Measurements from ENCODE around the gene HNRNPA1. TPM values are rescaled to one million over a fixed set of nuclear protein-coding genes. Genes with fewer than 3 reads are reported as not detected.

HNRNPA1 gene
- total RNA-seq, 1 experiment from 2014 or later: 1,764 TPM

DNA sequence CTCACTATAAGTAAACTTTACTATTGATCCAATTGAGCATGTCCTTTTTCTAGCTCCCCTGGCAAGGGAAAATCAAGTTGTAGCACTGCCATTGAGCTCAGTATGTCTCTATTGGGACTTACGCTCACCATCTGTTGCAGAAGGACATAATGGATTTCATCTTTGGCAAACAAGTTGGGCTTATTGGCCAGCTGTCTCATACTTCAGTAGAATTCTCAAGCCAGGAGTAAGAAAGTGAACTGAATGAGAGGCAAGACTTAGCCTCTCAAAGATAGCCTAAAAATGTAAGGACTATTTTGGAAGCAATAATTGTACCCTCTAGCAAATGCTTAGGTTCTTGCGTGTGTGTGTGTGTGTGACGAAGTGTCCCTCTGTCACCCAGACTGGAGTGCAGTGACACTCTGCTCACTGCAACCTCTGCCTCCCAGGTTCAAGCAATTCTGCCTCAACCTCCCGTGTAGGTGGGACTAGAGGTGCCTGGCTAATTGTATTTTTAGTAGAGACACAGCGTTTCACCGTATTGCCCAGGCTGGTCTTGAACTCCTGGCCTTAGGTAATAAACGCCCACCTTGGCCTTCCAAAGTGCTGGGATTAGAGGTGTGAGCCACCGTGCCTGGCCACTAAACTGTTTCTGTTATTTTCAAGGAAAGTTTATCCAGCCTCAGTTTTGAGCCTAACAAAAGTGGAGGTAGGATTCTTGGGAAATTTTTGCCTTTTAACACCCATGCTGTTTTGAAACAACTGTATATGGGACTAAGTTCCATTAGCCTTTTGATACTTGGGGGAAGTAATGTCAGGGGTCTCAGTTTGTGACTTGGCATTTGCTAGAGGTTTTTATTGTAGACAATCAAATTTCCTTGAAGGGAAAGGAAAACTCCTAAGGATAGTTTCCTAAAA, 7.0 kb downstream of the HNRNPA1 start:
- intact Hi-C loops (cut with micrococcal nuclease; ENCODE audit: unreplicated experiment): no loop called here
- Histone ChIP-seq H3K4me1 (ENCODE audit: insufficient read depth, low read length, poor library complexity, severe bottlenecking) (peaks cover 8% of the 10 kb centered on the region), H3K4me3 (ENCODE audit: low read depth, low read length, poor library complexity, severe bottlenecking) (no peak overlapping the region), H3K27ac (ENCODE audit: low read depth, low read length, poor library complexity, severe bottlenecking) (peak overlapping the region; percentile 32), H3K27me3 (replicated peaks; ENCODE audit: insufficient read depth, low read depth, low read length, poor library complexity) (no peaks in the 10 kb centered on the region), H3K36me3 (ENCODE audit: insufficient read depth, low read length, poor library complexity, severe bottlenecking) (peaks cover 60% of the 10 kb centered on the region), H3K9me3 (ENCODE audit: low read depth, low read length, poor library complexity, severe bottlenecking) (no peaks in the 10 kb centered on the region)
- no peak for DNase-seq (ENCODE audit: low spot score)
- ChIA-PET POLR2A (ENCODE audit: low non-redundant PET) (interaction anchor here (0.8 to 2.6 kb wide), 2 partner anchors 7 to 38 kb away, joined by 4 to 12 read pairs; partner anchors contain the start of genes CBX5, COPZ1 and HNRNPA1), CTCF (no interaction called here)
- TF ChIP-seq, protein P1, sequence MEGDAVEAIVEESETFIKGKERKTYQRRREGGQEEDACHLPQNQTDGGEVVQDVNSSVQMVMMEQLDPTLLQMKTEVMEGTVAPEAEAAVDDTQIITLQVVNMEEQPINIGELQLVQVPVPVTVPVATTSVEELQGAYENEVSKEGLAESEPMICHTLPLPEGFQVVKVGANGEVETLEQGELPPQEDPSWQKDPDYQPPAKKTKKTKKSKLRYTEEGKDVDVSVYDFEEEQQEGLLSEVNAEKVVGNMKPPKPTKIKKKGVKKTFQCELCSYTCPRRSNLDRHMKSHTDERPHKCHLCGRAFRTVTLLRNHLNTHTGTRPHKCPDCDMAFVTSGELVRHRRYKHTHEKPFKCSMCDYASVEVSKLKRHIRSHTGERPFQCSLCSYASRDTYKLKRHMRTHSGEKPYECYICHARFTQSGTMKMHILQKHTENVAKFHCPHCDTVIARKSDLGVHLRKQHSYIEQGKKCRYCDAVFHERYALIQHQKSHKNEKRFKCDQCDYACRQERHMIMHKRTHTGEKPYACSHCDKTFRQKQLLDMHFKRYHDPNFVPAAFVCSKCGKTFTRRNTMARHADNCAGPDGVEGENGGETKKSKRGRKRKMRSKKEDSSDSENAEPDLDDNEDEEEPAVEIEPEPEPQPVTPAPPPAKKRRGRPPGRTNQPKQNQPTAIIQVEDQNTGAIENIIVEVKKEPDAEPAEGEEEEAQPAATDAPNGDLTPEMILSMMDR (conservative IDR thresholded peaks at IDR 0.05; ENCODE audit: low read depth, low read length): no peak
- no peak for TF ChIP-seq EZH2 (IDR thresholded peaks at IDR 0.05; ENCODE audit: borderline replicate concordance, low read depth, low read length, poor library complexity, severe bottlenecking)
- BruUV-seq (replicated peaks): no TSS peak

DNA sequence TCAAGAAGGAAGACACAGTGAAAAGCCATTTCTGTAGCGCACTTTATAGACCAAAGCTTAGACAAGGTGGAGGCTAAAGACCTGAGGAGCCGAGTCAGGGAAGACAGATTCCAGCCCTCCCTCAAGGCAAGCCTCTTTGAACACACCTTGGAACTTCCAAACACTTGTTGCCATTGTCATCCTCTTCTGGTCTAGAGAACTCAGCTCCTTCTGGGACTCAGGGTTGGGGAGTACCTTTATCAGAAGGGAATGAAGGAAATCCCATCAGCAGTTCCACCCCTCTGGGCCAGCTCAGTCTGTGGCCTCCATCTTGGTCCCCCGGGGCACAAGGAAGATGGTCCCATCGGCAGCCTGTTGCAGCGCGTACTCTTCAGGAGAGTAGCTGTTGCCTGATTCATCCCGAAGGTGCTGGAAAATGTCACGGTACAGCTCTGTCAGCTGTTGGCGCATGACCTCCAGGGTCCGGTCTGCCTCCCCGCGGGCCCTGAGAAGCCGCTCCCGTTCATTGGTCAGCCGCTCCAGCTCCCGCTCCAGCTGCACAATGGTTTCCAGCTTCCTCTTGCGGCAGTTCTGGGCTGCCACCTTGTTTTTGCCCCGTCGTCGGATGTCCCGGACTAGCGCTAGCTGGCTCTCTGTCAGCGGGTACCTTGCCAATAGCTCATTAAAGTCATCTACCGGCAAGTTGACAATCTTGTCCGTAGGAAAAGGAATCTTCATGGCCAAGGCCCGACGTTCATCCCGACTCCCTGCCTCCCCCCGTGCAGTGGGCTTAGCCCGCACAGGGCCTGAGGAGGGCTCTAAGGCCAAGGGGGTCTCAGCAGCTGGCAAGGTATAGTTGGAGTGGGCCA, 11.8 kb downstream of the HNRNPA1 start:
- Histone ChIP-seq H3K36me3 (ENCODE audit: insufficient read depth, low read length, poor library complexity, severe bottlenecking) (peaks cover 12% of the 10 kb centered on the region), H3K9me3 (ENCODE audit: low read depth, low read length, poor library complexity, severe bottlenecking) (no peaks in the 10 kb centered on the region), H3K4me1 (ENCODE audit: insufficient read depth, low read length, poor library complexity, severe bottlenecking) (no peaks in the 10 kb centered on the region), H3K27me3 (replicated peaks; ENCODE audit: insufficient read depth, low read depth, low read length, poor library complexity) (no peaks in the 10 kb centered on the region), H3K27ac (ENCODE audit: low read depth, low read length, poor library complexity, severe bottlenecking) (no peak overlapping the region), H3K4me3 (ENCODE audit: low read depth, low read length, poor library complexity, severe bottlenecking) (no peak overlapping the region)
- no peak for TF ChIP-seq EZH2 (IDR thresholded peaks at IDR 0.05; ENCODE audit: borderline replicate concordance, low read depth, low read length, poor library complexity, severe bottlenecking)
- TF ChIP-seq, protein P1 (conservative IDR thresholded peaks at IDR 0.05; ENCODE audit: low read depth, low read length): no peak
- ChIA-PET POLR2A (ENCODE audit: low non-redundant PET) (interaction anchor here (0.6 to 1.1 kb wide), 4 partner anchors 8 to 62 kb away, joined by 3 to 7 read pairs (median 4); partner anchors contain the start of genes CBX5 and HNRNPA1), CTCF (interaction anchor here (0.9 to 2.7 kb wide), 3 partner anchors 28 to 38 kb away, joined by 3 to 14 read pairs (median 4); partner anchors contain the start of gene COPZ1)
- intact Hi-C loops (cut with micrococcal nuclease; ENCODE audit: unreplicated experiment): no loop called here
- no peak for DNase-seq (ENCODE audit: low spot score)
- BruUV-seq (replicated peaks): no TSS peak

DNA sequence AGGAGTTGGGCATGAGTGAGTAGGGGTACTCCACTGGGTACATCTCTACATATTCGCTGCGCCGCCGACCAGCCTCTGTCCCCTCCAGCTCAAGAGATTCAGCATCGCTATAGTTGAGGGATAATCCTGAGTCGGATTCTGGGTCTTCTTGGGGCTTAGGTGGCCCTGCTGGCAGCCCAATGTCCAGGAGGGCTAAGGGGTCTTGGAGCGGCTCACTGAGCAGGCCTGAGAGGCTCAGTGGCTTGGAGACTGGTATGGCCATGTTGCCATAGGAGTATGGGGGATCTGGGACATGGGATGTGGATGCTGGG, 12.4 kb downstream of the HNRNPA1 start:
- H3K4me3 ChIP-seq (ENCODE audit: low read depth, low read length, poor library complexity, severe bottlenecking): no peak overlapping the region
- CTCF ChIA-PET: interaction anchor here (0.9 to 2.7 kb wide), 4 partner anchors 28 to 39 kb away, joined by 3 to 14 read pairs (median 4); partner anchors contain the start of gene COPZ1
- peaks cover 7% of the 10 kb centered on the region for H3K36me3 ChIP-seq (ENCODE audit: insufficient read depth, low read length, poor library complexity, severe bottlenecking)
- intact Hi-C loops (cut with micrococcal nuclease; ENCODE audit: unreplicated experiment): no loop called here
- H3K27ac ChIP-seq (ENCODE audit: low read depth, low read length, poor library complexity, severe bottlenecking): no peak overlapping the region
- no peak for DNase-seq (ENCODE audit: low spot score)
- H3K27me3 ChIP-seq (replicated peaks; ENCODE audit: insufficient read depth, low read depth, low read length, poor library complexity): no peaks in the 10 kb centered on the region
- BruUV-seq (replicated peaks): no TSS peak
- POLR2A ChIA-PET (ENCODE audit: low non-redundant PET): interaction anchor here (0.6 to 0.7 kb wide), 2 partner anchors 9 to 13 kb away, joined by 3 to 7 read pairs; partner anchors contain the start of gene CBX5
- H3K9me3 ChIP-seq (ENCODE audit: low read depth, low read length, poor library complexity, severe bottlenecking): no peaks in the 10 kb centered on the region
- TF ChIP-seq, protein P1 (conservative IDR thresholded peaks at IDR 0.05; ENCODE audit: low read depth, low read length): no peak
- TF ChIP-seq EZH2 (IDR thresholded peaks at IDR 0.05; ENCODE audit: borderline replicate concordance, low read depth, low read length, poor library complexity, severe bottlenecking): no peak
- no peaks in the 10 kb centered on the region for H3K4me1 ChIP-seq (ENCODE audit: insufficient read depth, low read length, poor library complexity, severe bottlenecking)
